GM20000 (cell line): ENCODE data around the gene SGSH.
"Not testable (repeated sequence)": the region's sequence is repeated elsewhere in the genome, so short reads cannot be mapped to it uniquely, and the experiment has no call there.

Source experiments
- DNase-seq: peaks from one replicate; pipeline ENCODE4 v3.0.0; 2012; ENCODE audit warnings: low spot score
- CTCF ChIP-seq: IDR thresholded peaks from 2 replicates; pipeline ENCODE4 v1.5.1; 2012; ENCODE audit warnings: mild to moderate bottlenecking, control low read depth; ENCODE audit errors: extremely low read depth, missing control alignments

The SGSH gene

GRCh38 chr17:80208050-80208449 is 12.1 kb downstream of the SGSH start:
- DNase-seq, result no peak
- no peak for TF ChIP-seq CTCF

- no peak for DNase-seq
- no peak for TF ChIP-seq CTCF
These were observed 14.3 kb downstream of the SGSH start for GRCh38 chr17:80205811-80206210.

- TF ChIP-seq CTCF, result no peak
- no peak for DNase-seq
These were observed 15.3 kb downstream of the SGSH start for GRCh38 chr17:80204626-80205468.

GRCh38 chr17:80203471-80203963 is 16.6 kb downstream of the SGSH start:
- TF ChIP-seq CTCF, result no peak
- no peak for DNase-seq

- TF ChIP-seq CTCF, result no peak
- DNase-seq, result no peak
These were observed 17.9 kb downstream of the SGSH start for GRCh38 chr17:80202197-80202596.

GRCh38 chr17:80201446-80201845 is 18.7 kb downstream of the SGSH start:
- DNase-seq, result no peak
- TF ChIP-seq CTCF, result no peak

GRCh38 chr17:80199295-80199694 is 20.8 kb downstream of the SGSH start:
- not testable (repeated sequence) for DNase-seq
